Measurements from ENCODE around the gene PDLIM7. TPM values are rescaled to one million over a fixed set of nuclear protein-coding genes. Genes with fewer than 3 reads are reported as not detected.

PDLIM7 gene
- total RNA-seq, 1 donor from 2014 or later: 65.3 TPM

- DNase-seq: peak; percentile 84
- Mint-ChIP-seq H3K9me3 (no peaks in the 10 kb centered on the region), H3K4me1 (peaks cover 26% of the 10 kb centered on the region), H3K4me3 (peak overlapping the region; percentile 62), H3K27ac (peak overlapping the region; percentile 58), H3K27me3 (peaks cover 8% of the 10 kb centered on the region), H3K36me3 (ENCODE audit: low read depth) (no peaks in the 10 kb centered on the region)
- intact Hi-C loops (cut with micrococcal nuclease): loop anchor here (2.0 kb wide), 1 partner anchor 16 kb away; no protein-coding TSS in a partner anchor
These were observed 24.7 kb downstream of the PDLIM7 start for GRCh38 chr5:177472460-177473442.

- intact Hi-C loops (cut with micrococcal nuclease): loop anchor here (2.0 kb wide), 1 partner anchor 15 kb away; no protein-coding TSS in a partner anchor
- peaks cover 26% of the 10 kb centered on the region for H3K4me1 Mint-ChIP-seq
These were observed 25.6 kb downstream of the PDLIM7 start for GRCh38 chr5:177471610-177472356.

GRCh38 chr5:177470759-177471536, 26.5 kb downstream of the PDLIM7 start:
- no peak overlapping the region for H3K27ac Mint-ChIP-seq
- H3K27me3 Mint-ChIP-seq: peaks cover 8% of the 10 kb centered on the region
- no peak for DNase-seq
- no peaks in the 10 kb centered on the region for H3K9me3 Mint-ChIP-seq
- no peak overlapping the region for H3K4me3 Mint-ChIP-seq
- intact Hi-C loops (cut with micrococcal nuclease): no loop called here
- peaks cover 22% of the 10 kb centered on the region for H3K4me1 Mint-ChIP-seq
- H3K36me3 Mint-ChIP-seq (ENCODE audit: low read depth): no peaks in the 10 kb centered on the region

More at GRCh38 chr5:177471610-177472356, 25.6 kb downstream of the PDLIM7 start:
- DNase-seq: no peak
- peak overlapping the region; percentile 48 for H3K27ac Mint-ChIP-seq
- H3K9me3 Mint-ChIP-seq: no peaks in the 10 kb centered on the region
- peak overlapping the region; percentile 47 for H3K4me3 Mint-ChIP-seq
- H3K27me3 Mint-ChIP-seq: peaks cover 8% of the 10 kb centered on the region
- no peaks in the 10 kb centered on the region for H3K36me3 Mint-ChIP-seq (ENCODE audit: low read depth)

- H3K4me3 Mint-ChIP-seq: no peak overlapping the region
- no peak overlapping the region for H3K27ac Mint-ChIP-seq
- intact Hi-C loops (cut with micrococcal nuclease): no loop called here
- peaks cover 14% of the 10 kb centered on the region for H3K4me1 Mint-ChIP-seq
- H3K27me3 Mint-ChIP-seq: peaks cover 8% of the 10 kb centered on the region
- H3K9me3 Mint-ChIP-seq: no peaks in the 10 kb centered on the region
- peaks cover 4% of the 10 kb centered on the region for H3K36me3 Mint-ChIP-seq (ENCODE audit: low read depth)
- DNase-seq: no peak
These were observed 27.5 kb downstream of the PDLIM7 start for GRCh38 chr5:177469750-177470525.

GRCh38 chr5:177468685-177469628, 28.4 kb downstream of the PDLIM7 start:
- Mint-ChIP-seq H3K4me3 (no peak overlapping the region), H3K27ac (no peak overlapping the region), H3K4me1 (peaks cover 8% of the 10 kb centered on the region), H3K9me3 (no peaks in the 10 kb centered on the region), H3K36me3 (ENCODE audit: low read depth) (peaks cover 4% of the 10 kb centered on the region), H3K27me3 (peaks cover 2% of the 10 kb centered on the region)
- no peak for DNase-seq
- intact Hi-C loops (cut with micrococcal nuclease): no loop called here

GRCh38 chr5:177468329-177468684, 29.1 kb downstream of the PDLIM7 start:
- DNase-seq: no peak
- no peak overlapping the region for H3K27ac Mint-ChIP-seq
- intact Hi-C loops (cut with micrococcal nuclease): no loop called here
- H3K9me3 Mint-ChIP-seq: no peaks in the 10 kb centered on the region
- H3K27me3 Mint-ChIP-seq: no peaks in the 10 kb centered on the region
- H3K4me3 Mint-ChIP-seq: no peak overlapping the region
- peaks cover 5% of the 10 kb centered on the region for H3K4me1 Mint-ChIP-seq
- H3K36me3 Mint-ChIP-seq (ENCODE audit: low read depth): peaks cover 4% of the 10 kb centered on the region

GRCh38 chr5:177467436-177467835, 30.0 kb downstream of the PDLIM7 start:
- intact Hi-C loops (cut with micrococcal nuclease): no loop called here
- no peaks in the 10 kb centered on the region for H3K9me3 Mint-ChIP-seq
- no peaks in the 10 kb centered on the region for H3K27me3 Mint-ChIP-seq
- H3K27ac Mint-ChIP-seq: no peak overlapping the region
- H3K36me3 Mint-ChIP-seq (ENCODE audit: low read depth): peaks cover 4% of the 10 kb centered on the region
- H3K4me1 Mint-ChIP-seq: peaks cover 8% of the 10 kb centered on the region
- H3K4me3 Mint-ChIP-seq: no peak overlapping the region
- no peak for DNase-seq

GRCh38 chr5:177466861-177467260, 30.5 kb downstream of the PDLIM7 start:
- no peak for DNase-seq
- no peak overlapping the region for H3K27ac Mint-ChIP-seq
- intact Hi-C loops (cut with micrococcal nuclease): no loop called here
- peaks cover 13% of the 10 kb centered on the region for H3K4me1 Mint-ChIP-seq
- H3K4me3 Mint-ChIP-seq: no peak overlapping the region
- peaks cover 4% of the 10 kb centered on the region for H3K36me3 Mint-ChIP-seq (ENCODE audit: low read depth)
- H3K9me3 Mint-ChIP-seq: no peaks in the 10 kb centered on the region
- H3K27me3 Mint-ChIP-seq: no peaks in the 10 kb centered on the region

- Mint-ChIP-seq H3K27me3 (no peaks in the 10 kb centered on the region), H3K9me3 (no peaks in the 10 kb centered on the region), H3K27ac (no peak overlapping the region), H3K4me1 (peaks cover 13% of the 10 kb centered on the region), H3K36me3 (ENCODE audit: low read depth) (peaks cover 4% of the 10 kb centered on the region), H3K4me3 (no peak overlapping the region)
- DNase-seq: no peak
- intact Hi-C loops (cut with micrococcal nuclease): no loop called here
These were observed 32.4 kb downstream of the PDLIM7 start for GRCh38 chr5:177465044-177465443.

- Mint-ChIP-seq H3K27me3 (no peaks in the 10 kb centered on the region), H3K27ac (peak overlapping the region; percentile 37), H3K4me3 (peak overlapping the region; percentile 57), H3K4me1 (peaks cover 15% of the 10 kb centered on the region), H3K9me3 (no peaks in the 10 kb centered on the region), H3K36me3 (ENCODE audit: low read depth) (peaks cover 6% of the 10 kb centered on the region)
- intact Hi-C loops (cut with micrococcal nuclease): no loop called here
- no peak for DNase-seq
These were observed 35.3 kb downstream of the PDLIM7 start for GRCh38 chr5:177462021-177462670.

GRCh38 chr5:177459819-177460628, 37.4 kb downstream of the PDLIM7 start:
- Mint-ChIP-seq H3K9me3 (no peaks in the 10 kb centered on the region), H3K27ac (no peak overlapping the region), H3K4me1 (peaks cover 19% of the 10 kb centered on the region), H3K4me3 (no peak overlapping the region), H3K27me3 (no peaks in the 10 kb centered on the region), H3K36me3 (ENCODE audit: low read depth) (peaks cover 2% of the 10 kb centered on the region)
- intact Hi-C loops (cut with micrococcal nuclease): loop anchor here (10.0 kb wide), 1 partner anchor 345 kb away; no protein-coding TSS in a partner anchor
- DNase-seq: no peak

All from activated CD4-positive, alpha-beta T cell treated with anti-CD3 and anti-CD28 coated beads, Interleukin-2, amount 10 ng/mL, durations not matched to agents 24 days and 14 days (primary cell).